IMR-90 (cell line): ENCODE measurements around the gene GALM. TPM values are rescaled to one million over a fixed set of nuclear protein-coding genes. Genes with fewer than 3 reads are reported as not detected.

Experiments used
- ATAC-seq: fragments of 200-7000 bp; cut with Tn5 transposase; 2 replicates; pipeline ENCODE4 v1.9.1; 2020; ENCODE audit warnings: low read depth, mild to moderate bottlenecking, moderate library complexity
- BruUV-seq: library from RNA; stranded (reverse); fragments of 400-500 nt; replicated peaks from 2 replicates; lab custom pipeline; 2021; lab: Mats Ljungman, UMichigan
- CTCF ChIA-PET: fragments of 300-600 bp; formaldehyde crosslinking; extraction: SDS; loops from one replicate; lab custom pipeline; 2021; ENCODE audit warnings: antibody characterized with exemption; lab: Yijun Ruan, JAX
- POLR2A ChIA-PET: fragments of 300-600 bp; sonication (Branson Sonifier 250); formaldehyde crosslinking; loops from one replicate; lab custom pipeline; 2022; ENCODE audit warnings: antibody characterized with exemption; ENCODE audit not compliant: unreplicated experiment; lab: Charles Lee
- DNase-seq: peaks from one replicate; pipeline ENCODE4 v3.0.0; 2013
- H2AFZ ChIP-seq: replicated peaks from 2 replicates; pipeline ENCODE3; 2013; ENCODE audit warnings: low read length, mild to moderate bottlenecking; ENCODE audit not compliant: poor library complexity
- H2AK5ac ChIP-seq: 2 replicates; pipeline ENCODE4 v1.6.1; 2013; ENCODE audit warnings: low read depth, low read length, inconsistent platforms
- H2AK9ac ChIP-seq: replicated peaks from 2 replicates; pipeline ENCODE3; 2013; ENCODE audit warnings: mild to moderate bottlenecking, low read depth, low read length, moderate library complexity; ENCODE audit not compliant: poor library complexity
- H2BK120ac ChIP-seq: 2 replicates; pipeline ENCODE4 v1.6.1; 2013; ENCODE audit warnings: low read depth, low read length, inconsistent platforms
- H2BK15ac ChIP-seq: 3 replicates; pipeline ENCODE4 v1.6.1; 2013; ENCODE audit warnings: low read depth, low read length, inconsistent platforms
- H2BK20ac ChIP-seq: 2 replicates; pipeline ENCODE4 v1.6.1; 2013; ENCODE audit warnings: low read depth, mild to moderate bottlenecking, inconsistent platforms, low read length, moderate library complexity
- H2BK5ac ChIP-seq: 2 replicates; pipeline ENCODE4 v1.6.1; 2013; ENCODE audit warnings: mild to moderate bottlenecking, low read depth, low read length, inconsistent platforms; ENCODE audit not compliant: poor library complexity, severe bottlenecking
- H3K14ac ChIP-seq: replicated peaks from 2 replicates; pipeline ENCODE4 v1.6.1; 2013; ENCODE audit warnings: low read depth, low read length, inconsistent platforms
- H3K18ac ChIP-seq: 2 replicates; pipeline ENCODE4 v1.6.1; 2013; ENCODE audit warnings: low read depth, low read length, control low read depth
- H3K23ac ChIP-seq: 2 replicates; pipeline ENCODE4 v1.6.1; 2013; ENCODE audit warnings: low read depth, low read length, inconsistent platforms
- H3K27ac ChIP-seq: 2 replicates; pipeline ENCODE4 v1.5.1; 2013; ENCODE audit warnings: mild to moderate bottlenecking, control low read depth, low read length; ENCODE audit not compliant: insufficient read depth
- H3K27me3 ChIP-seq: 2 replicates; pipeline ENCODE4 v1.6.1; 2013; ENCODE audit warnings: low read length; ENCODE audit not compliant: control insufficient read depth, insufficient read depth
- H3K36me3 ChIP-seq: 2 replicates; pipeline ENCODE4 v1.6.1; 2013; ENCODE audit warnings: low read length, mixed read lengths; ENCODE audit not compliant: control insufficient read depth, insufficient read depth
- H3K4ac ChIP-seq: 2 replicates; pipeline ENCODE4 v1.6.1; 2013; ENCODE audit warnings: low read depth, low read length, inconsistent platforms
- H3K4me1 ChIP-seq: 2 replicates; pipeline ENCODE4 v1.6.1; 2013; ENCODE audit warnings: low read length, mixed read lengths; ENCODE audit not compliant: control insufficient read depth, insufficient read depth
- H3K4me2 ChIP-seq: 2 replicates; pipeline ENCODE4 v1.6.1; 2013; ENCODE audit warnings: low read depth, mild to moderate bottlenecking, control low read depth, low read length, moderate library complexity
- H3K4me3 ChIP-seq: 2 replicates; pipeline ENCODE4 v1.5.1; 2013; ENCODE audit warnings: low read depth, mild to moderate bottlenecking, control low read depth, low read length, moderate library complexity; ENCODE audit not compliant: insufficient read depth
- H3K56ac ChIP-seq: 2 replicates; pipeline ENCODE4 v1.6.1; 2013; ENCODE audit warnings: low read length, inconsistent platforms; ENCODE audit not compliant: insufficient read depth; ENCODE audit errors: extremely low read depth
- H3K79me1 ChIP-seq, 2 experiments: 2 replicates each; pipeline ENCODE4 v1.6.1; 2013; ENCODE audit warnings: low read length in 2 of 2, inconsistent platforms in 1 of 2, low read depth in 1 of 2
- H3K9ac ChIP-seq: 2 replicates; pipeline ENCODE4 v1.6.1; 2013; ENCODE audit warnings: low read depth, low read length, control low read depth
- H3K9me1 ChIP-seq: 2 replicates; pipeline ENCODE4 v1.6.1; 2013; ENCODE audit warnings: low read length, inconsistent platforms; ENCODE audit not compliant: insufficient read depth
- H3K9me3 ChIP-seq: 2 replicates; pipeline ENCODE4 v1.6.1; 2013; ENCODE audit warnings: low read length; ENCODE audit not compliant: control insufficient read depth, insufficient read depth
- H4K20me1 ChIP-seq: 2 replicates; pipeline ENCODE4 v1.6.1; 2013; ENCODE audit warnings: low read length, inconsistent platforms; ENCODE audit not compliant: insufficient read depth
- H4K5ac ChIP-seq: 2 replicates; pipeline ENCODE4 v1.6.1; 2013; ENCODE audit warnings: mild to moderate bottlenecking, low read depth, low read length, control low read depth
- H4K8ac ChIP-seq, 2 experiments: 2 replicates each; pipeline ENCODE4 v1.6.1; 2013; ENCODE audit warnings: low read depth in 2 of 2, low read length in 2 of 2, control low read depth in 1 of 2, inconsistent platforms in 1 of 2
- H4K91ac ChIP-seq: 2 replicates; pipeline ENCODE4 v1.6.1; 2013; ENCODE audit warnings: low read depth, low read length, inconsistent platforms; ENCODE audit not compliant: insufficient read depth
- NFE2L2 ChIP-seq: fragments of 150-350 bp; IDR thresholded peaks from 2 replicates; pipeline ENCODE4 v1.6.1; 2016; ENCODE audit warnings: low read depth, mild to moderate bottlenecking, low read length
- WGBS, 2 experiments: methylation state at CpG; one replicate each; pipeline versions ENCODE4 v1.1.5 to v1.1.7; 2013; ENCODE audit warnings: missing lambda C conversion rate in 2 of 2; ENCODE audit not compliant: insufficient read length in 1 of 2; ENCODE audit errors: extremely low coverage in 2 of 2; 5-methylcytosine and 5-hydroxymethylcytosine counted together
- dilution Hi-C: fragments of 300-500 bp; cut with HindIII; formaldehyde crosslinking; loops from one replicate; pipeline ENCODE4 v1.14.3; 2018; ENCODE audit warnings: low sequenced_read_pairs; ENCODE audit not compliant: unreplicated experiment
- in situ Hi-C: fragments of 300-500 bp; cut with MboI; formaldehyde crosslinking; loops from 3 replicates; pipeline ENCODE4 v1.14.3; 2019; ENCODE audit warnings: low sequenced_read_pairs, inconsistent platforms, mixed read lengths
- intact Hi-C: fragments of 100-400 bp; cut with micrococcal nuclease; formaldehyde crosslinking; loops from 2 replicates; pipeline ENCODE4 v1.10.0; 2022
- polyA plus RNA-seq, 3 experiments: library from polyadenylated mRNA; depleted of rRNA; stranded (reverse); fragments of >200 nt; gene quantifications; 2 replicates each; pipeline ENCODE4 v1.2.3, GENCODE V29; 2012; ENCODE audit warnings: low replicate concordance in 1 of 3
- total RNA-seq: library from RNA; depleted of rRNA; stranded (reverse); fragments of >200 nt; gene quantifications from 2 replicates; pipeline ENCODE4 v1.2.3, GENCODE V29; 2012

The GALM gene
- total and polyA plus RNA-seq, 2 of the 4 experiments (the other 2 are of a cell fraction), result 12.1 to 24.2 TPM

GRCh38 chr2:38653715-38654527 lies 12.0 kb upstream of the GALM start:
- no TSS peak for BruUV-seq
- Histone ChIP-seq H2BK120ac (no peak overlapping the region), H2BK15ac (no peak overlapping the region), H3K4ac (no peak overlapping the region), H2AK9ac (no peak overlapping the region), H3K4me3 (no peak overlapping the region), H4K91ac (no peak overlapping the region), H3K23ac (no peak overlapping the region), H3K56ac (no peak overlapping the region), H2BK20ac (no peak overlapping the region), H3K79me1 (no peaks in the 10 kb centered on the region), H2AK5ac (no peak overlapping the region), H3K27ac (no peak overlapping the region), H3K4me1 (no peaks in the 10 kb centered on the region; the same call in 1 of the 2 replicates), H3K27me3 (no peaks in the 10 kb centered on the region; the same call in none of the 2 replicates), H3K9me3 (no peaks in the 10 kb centered on the region), H3K9me1 (no peaks in the 10 kb centered on the region; the same call in 1 of the 2 replicates), H4K5ac (no peak overlapping the region), H4K8ac (no peak overlapping the region), H3K9ac (no peak overlapping the region), H4K20me1 (no peaks in the 10 kb centered on the region), H3K18ac (no peak overlapping the region), H3K14ac (no peak overlapping the region), H3K4me2 (no peak overlapping the region), H2AFZ (no peak overlapping the region), H3K36me3 (no peaks in the 10 kb centered on the region), H2BK5ac (no peak overlapping the region)
- in situ Hi-C loops (no loop called here), dilution Hi-C loops (no loop called here), intact Hi-C loops (no loop called here)
- CTCF ChIA-PET, result no interaction called here
- WGBS, 2 experiments, result 88% methylated on average over 4 of the region's 10 CpGs; no CpG with 5 or more reads in 1 of the 2 experiments
- POLR2A ChIA-PET, result no interaction called here
- ATAC-seq (no peak), DNase-seq (peak; percentile 16)
- no peak for TF ChIP-seq NFE2L2
